Measurements from ENCODE around the gene APBA1.

Gene APBA1

GRCh38 chr9:69637817-69638200 is 34.4 kb downstream of the APBA1 start:
- no peaks in the 10 kb centered on the region for H3K4me1 ChIP-seq (ENCODE audit: control insufficient read depth in 1 of 2, insufficient read depth in 2 of 2, low read length in 2 of 2)
- H3K36me3 ChIP-seq (ENCODE audit: control insufficient read depth in 1 of 2, insufficient read depth in 2 of 2, low read length in 2 of 2), result no peaks in the 10 kb centered on the region
- no peak overlapping the region for H3K4me3 ChIP-seq (ENCODE audit: low read depth in 1 of 2, low read length in 2 of 2)
- H3K27me3 ChIP-seq (ENCODE audit: control insufficient read depth in 1 of 2, insufficient read depth in 2 of 2, low read length in 2 of 2), result no peaks in the 10 kb centered on the region
- no peak overlapping the region for H3K9ac ChIP-seq (ENCODE audit: low read depth in 1 of 2, low read length in 2 of 2)
- no peak overlapping the region for H3K27ac ChIP-seq (ENCODE audit: low read depth, low read length)
- H3K9me3 ChIP-seq (ENCODE audit: control insufficient read depth in 1 of 2, low read length in 2 of 2), result no peaks in the 10 kb centered on the region

GRCh38 chr9:69637193-69637816 is 34.9 kb downstream of the APBA1 start:
- Histone ChIP-seq H3K27me3 (ENCODE audit: control insufficient read depth in 1 of 2, insufficient read depth in 2 of 2, low read length in 2 of 2) (no peaks in the 10 kb centered on the region), H3K4me1 (ENCODE audit: control insufficient read depth in 1 of 2, insufficient read depth in 2 of 2, low read length in 2 of 2) (no peaks in the 10 kb centered on the region), H3K27ac (ENCODE audit: low read depth, low read length) (no peak overlapping the region), H3K9me3 (ENCODE audit: control insufficient read depth in 1 of 2, low read length in 2 of 2) (no peaks in the 10 kb centered on the region), H3K9ac (ENCODE audit: low read depth in 1 of 2, low read length in 2 of 2) (no peak overlapping the region), H3K4me3 (ENCODE audit: low read depth in 1 of 2, low read length in 2 of 2) (no peak overlapping the region), H3K36me3 (ENCODE audit: control insufficient read depth in 1 of 2, insufficient read depth in 2 of 2, low read length in 2 of 2) (no peaks in the 10 kb centered on the region)

GRCh38 chr9:69633716-69634115 is 38.5 kb downstream of the APBA1 start:
- H3K4me1 ChIP-seq (ENCODE audit: control insufficient read depth in 1 of 2, insufficient read depth in 2 of 2, low read length in 2 of 2), result no peaks in the 10 kb centered on the region
- no peaks in the 10 kb centered on the region for H3K9me3 ChIP-seq (ENCODE audit: control insufficient read depth in 1 of 2, low read length in 2 of 2)
- no peak overlapping the region for H3K4me3 ChIP-seq (ENCODE audit: low read depth in 1 of 2, low read length in 2 of 2)
- no peak overlapping the region for H3K27ac ChIP-seq (ENCODE audit: low read depth, low read length)
- no peak overlapping the region for H3K9ac ChIP-seq (ENCODE audit: low read depth in 1 of 2, low read length in 2 of 2)
- H3K36me3 ChIP-seq (ENCODE audit: control insufficient read depth in 1 of 2, insufficient read depth in 2 of 2, low read length in 2 of 2), result no peaks in the 10 kb centered on the region
- no peaks in the 10 kb centered on the region for H3K27me3 ChIP-seq (ENCODE audit: control insufficient read depth in 1 of 2, insufficient read depth in 2 of 2, low read length in 2 of 2)

GRCh38 chr9:69632768-69633167 is 39.4 kb downstream of the APBA1 start:
- H3K4me3 ChIP-seq (ENCODE audit: low read depth in 1 of 2, low read length in 2 of 2), result no peak overlapping the region
- no peaks in the 10 kb centered on the region for H3K4me1 ChIP-seq (ENCODE audit: control insufficient read depth in 1 of 2, insufficient read depth in 2 of 2, low read length in 2 of 2)
- no peaks in the 10 kb centered on the region for H3K9me3 ChIP-seq (ENCODE audit: control insufficient read depth in 1 of 2, low read length in 2 of 2)
- no peak overlapping the region for H3K9ac ChIP-seq (ENCODE audit: low read depth in 1 of 2, low read length in 2 of 2)
- no peaks in the 10 kb centered on the region for H3K27me3 ChIP-seq (ENCODE audit: control insufficient read depth in 1 of 2, insufficient read depth in 2 of 2, low read length in 2 of 2)
- no peak overlapping the region for H3K27ac ChIP-seq (ENCODE audit: low read depth, low read length)
- H3K36me3 ChIP-seq (ENCODE audit: control insufficient read depth in 1 of 2, insufficient read depth in 2 of 2, low read length in 2 of 2), result no peaks in the 10 kb centered on the region

GRCh38 chr9:69627281-69627680 is 44.9 kb downstream of the APBA1 start:
- Histone ChIP-seq H3K27me3 (ENCODE audit: control insufficient read depth in 1 of 2, insufficient read depth in 2 of 2, low read length in 2 of 2) (no peaks in the 10 kb centered on the region), H3K36me3 (ENCODE audit: control insufficient read depth in 1 of 2, insufficient read depth in 2 of 2, low read length in 2 of 2) (no peaks in the 10 kb centered on the region), H3K9ac (ENCODE audit: low read depth in 1 of 2, low read length in 2 of 2) (no peak overlapping the region), H3K27ac (ENCODE audit: low read depth, low read length) (no peak overlapping the region), H3K4me1 (ENCODE audit: control insufficient read depth in 1 of 2, insufficient read depth in 2 of 2, low read length in 2 of 2) (no peaks in the 10 kb centered on the region), H3K9me3 (ENCODE audit: control insufficient read depth in 1 of 2, low read length in 2 of 2) (no peaks in the 10 kb centered on the region), H3K4me3 (ENCODE audit: low read depth in 1 of 2, low read length in 2 of 2) (no peak overlapping the region)

- H3K9ac ChIP-seq (ENCODE audit: low read depth in 1 of 2, low read length in 2 of 2), result no peak overlapping the region
- no peaks in the 10 kb centered on the region for H3K27me3 ChIP-seq (ENCODE audit: control insufficient read depth in 1 of 2, insufficient read depth in 2 of 2, low read length in 2 of 2)
- H3K9me3 ChIP-seq (ENCODE audit: control insufficient read depth in 1 of 2, low read length in 2 of 2), result no peaks in the 10 kb centered on the region
- no peaks in the 10 kb centered on the region for H3K36me3 ChIP-seq (ENCODE audit: control insufficient read depth in 1 of 2, insufficient read depth in 2 of 2, low read length in 2 of 2)
- H3K4me1 ChIP-seq (ENCODE audit: control insufficient read depth in 1 of 2, insufficient read depth in 2 of 2, low read length in 2 of 2), result no peaks in the 10 kb centered on the region
- H3K27ac ChIP-seq (ENCODE audit: low read depth, low read length), result no peak overlapping the region
- H3K4me3 ChIP-seq (ENCODE audit: low read depth in 1 of 2, low read length in 2 of 2), result no peak overlapping the region
Measured at GRCh38 chr9:69623276-69623675, 48.9 kb downstream of the APBA1 start.

- Histone ChIP-seq H3K27me3 (ENCODE audit: control insufficient read depth in 1 of 2, insufficient read depth in 2 of 2, low read length in 2 of 2) (no peaks in the 10 kb centered on the region), H3K4me1 (ENCODE audit: control insufficient read depth in 1 of 2, insufficient read depth in 2 of 2, low read length in 2 of 2) (no peaks in the 10 kb centered on the region), H3K36me3 (ENCODE audit: control insufficient read depth in 1 of 2, insufficient read depth in 2 of 2, low read length in 2 of 2) (no peaks in the 10 kb centered on the region), H3K9ac (ENCODE audit: low read depth in 1 of 2, low read length in 2 of 2) (no peak overlapping the region), H3K4me3 (ENCODE audit: low read depth in 1 of 2, low read length in 2 of 2) (no peak overlapping the region), H3K9me3 (ENCODE audit: control insufficient read depth in 1 of 2, low read length in 2 of 2) (no peaks in the 10 kb centered on the region), H3K27ac (ENCODE audit: low read depth, low read length) (no peak overlapping the region)
Measured at GRCh38 chr9:69622676-69623075, 49.5 kb downstream of the APBA1 start.

- Histone ChIP-seq H3K9ac (ENCODE audit: low read depth in 1 of 2, low read length in 2 of 2) (no peak overlapping the region), H3K27ac (ENCODE audit: low read depth, low read length) (no peak overlapping the region), H3K27me3 (ENCODE audit: control insufficient read depth in 1 of 2, insufficient read depth in 2 of 2, low read length in 2 of 2) (no peaks in the 10 kb centered on the region), H3K4me1 (ENCODE audit: control insufficient read depth in 1 of 2, insufficient read depth in 2 of 2, low read length in 2 of 2) (no peaks in the 10 kb centered on the region), H3K36me3 (ENCODE audit: control insufficient read depth in 1 of 2, insufficient read depth in 2 of 2, low read length in 2 of 2) (no peaks in the 10 kb centered on the region), H3K4me3 (ENCODE audit: low read depth in 1 of 2, low read length in 2 of 2) (no peak overlapping the region), H3K9me3 (ENCODE audit: control insufficient read depth in 1 of 2, low read length in 2 of 2) (no peaks in the 10 kb centered on the region)
Measured at GRCh38 chr9:69621730-69622460, 50.3 kb downstream of the APBA1 start.

- no peaks in the 10 kb centered on the region for H3K36me3 ChIP-seq (ENCODE audit: control insufficient read depth in 1 of 2, insufficient read depth in 2 of 2, low read length in 2 of 2)
- no peaks in the 10 kb centered on the region for H3K9me3 ChIP-seq (ENCODE audit: control insufficient read depth in 1 of 2, low read length in 2 of 2)
- no peaks in the 10 kb centered on the region for H3K4me1 ChIP-seq (ENCODE audit: control insufficient read depth in 1 of 2, insufficient read depth in 2 of 2, low read length in 2 of 2)
- no peak overlapping the region for H3K9ac ChIP-seq (ENCODE audit: low read depth in 1 of 2, low read length in 2 of 2)
- H3K4me3 ChIP-seq (ENCODE audit: low read depth in 1 of 2, low read length in 2 of 2), result no peak overlapping the region
- H3K27me3 ChIP-seq (ENCODE audit: control insufficient read depth in 1 of 2, insufficient read depth in 2 of 2, low read length in 2 of 2), result no peaks in the 10 kb centered on the region
- no peak overlapping the region for H3K27ac ChIP-seq (ENCODE audit: low read depth, low read length)
Measured at GRCh38 chr9:69620731-69621130, 51.4 kb downstream of the APBA1 start.

- Histone ChIP-seq H3K9ac (ENCODE audit: low read depth in 1 of 2, low read length in 2 of 2) (no peak overlapping the region), H3K4me3 (ENCODE audit: low read depth in 1 of 2, low read length in 2 of 2) (no peak overlapping the region), H3K4me1 (ENCODE audit: control insufficient read depth in 1 of 2, insufficient read depth in 2 of 2, low read length in 2 of 2) (no peaks in the 10 kb centered on the region), H3K27me3 (ENCODE audit: control insufficient read depth in 1 of 2, insufficient read depth in 2 of 2, low read length in 2 of 2) (no peaks in the 10 kb centered on the region), H3K9me3 (ENCODE audit: control insufficient read depth in 1 of 2, low read length in 2 of 2) (no peaks in the 10 kb centered on the region), H3K27ac (ENCODE audit: low read depth, low read length) (no peak overlapping the region), H3K36me3 (ENCODE audit: control insufficient read depth in 1 of 2, insufficient read depth in 2 of 2, low read length in 2 of 2) (no peaks in the 10 kb centered on the region)
Measured at GRCh38 chr9:69619233-69619632, 52.9 kb downstream of the APBA1 start.
